ENCODE measurements around the gene DAP3.
"Not testable (repeated sequence)": the region's sequence is repeated elsewhere in the genome, so short reads cannot be mapped to it uniquely, and the experiment has no call there.

GRCh38 chr1:155661239-155661638, 27.7 kb upstream of the DAP3 start:
- TF ChIP-seq EZH2phosphoT487 (IDR thresholded peaks at IDR 0.05; ENCODE audit: insufficient read depth, low read depth); EZH2 (IDR thresholded peaks at IDR 0.05; ENCODE audit: insufficient read depth, poor library complexity, severe bottlenecking): not testable (repeated sequence)

Data from GM23248 (cell line).